ENCODE data around the gene RASA4B.

- TF ChIP-seq, protein P1, sequence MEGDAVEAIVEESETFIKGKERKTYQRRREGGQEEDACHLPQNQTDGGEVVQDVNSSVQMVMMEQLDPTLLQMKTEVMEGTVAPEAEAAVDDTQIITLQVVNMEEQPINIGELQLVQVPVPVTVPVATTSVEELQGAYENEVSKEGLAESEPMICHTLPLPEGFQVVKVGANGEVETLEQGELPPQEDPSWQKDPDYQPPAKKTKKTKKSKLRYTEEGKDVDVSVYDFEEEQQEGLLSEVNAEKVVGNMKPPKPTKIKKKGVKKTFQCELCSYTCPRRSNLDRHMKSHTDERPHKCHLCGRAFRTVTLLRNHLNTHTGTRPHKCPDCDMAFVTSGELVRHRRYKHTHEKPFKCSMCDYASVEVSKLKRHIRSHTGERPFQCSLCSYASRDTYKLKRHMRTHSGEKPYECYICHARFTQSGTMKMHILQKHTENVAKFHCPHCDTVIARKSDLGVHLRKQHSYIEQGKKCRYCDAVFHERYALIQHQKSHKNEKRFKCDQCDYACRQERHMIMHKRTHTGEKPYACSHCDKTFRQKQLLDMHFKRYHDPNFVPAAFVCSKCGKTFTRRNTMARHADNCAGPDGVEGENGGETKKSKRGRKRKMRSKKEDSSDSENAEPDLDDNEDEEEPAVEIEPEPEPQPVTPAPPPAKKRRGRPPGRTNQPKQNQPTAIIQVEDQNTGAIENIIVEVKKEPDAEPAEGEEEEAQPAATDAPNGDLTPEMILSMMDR (IDR thresholded peaks at IDR 0.05; ENCODE audit: low read depth, low read length): no peak
- TF ChIP-seq EZH2phosphoT487 (IDR thresholded peaks at IDR 0.05; ENCODE audit: low read depth): no peak
These were observed 63.1 kb downstream of the RASA4B start for GRCh38 chr7:102454468-102454867.
